ENCODE results near the gene C3.

Gene C3

DNA sequence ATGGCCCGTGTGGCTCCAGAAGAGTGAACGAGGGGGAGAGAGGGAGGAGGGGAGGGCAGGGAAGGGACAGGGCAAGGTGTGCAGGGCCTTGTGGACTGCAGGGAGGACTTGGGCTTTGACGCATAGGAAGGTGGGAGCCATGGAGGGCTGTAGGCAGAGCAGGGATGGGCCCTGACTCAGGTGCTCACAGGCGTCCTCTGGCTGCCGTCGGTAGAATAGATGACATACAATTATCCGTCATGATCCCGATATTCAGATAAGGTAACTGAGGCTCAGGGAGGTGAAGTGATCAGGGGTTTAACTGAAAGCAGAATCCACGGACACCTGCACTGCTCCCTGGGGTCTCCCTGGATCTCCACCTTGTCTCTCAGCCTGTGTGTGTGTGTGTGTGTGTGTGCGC, 3.4 kb downstream of the C3 start:
- TF ChIP-seq, protein P1, sequence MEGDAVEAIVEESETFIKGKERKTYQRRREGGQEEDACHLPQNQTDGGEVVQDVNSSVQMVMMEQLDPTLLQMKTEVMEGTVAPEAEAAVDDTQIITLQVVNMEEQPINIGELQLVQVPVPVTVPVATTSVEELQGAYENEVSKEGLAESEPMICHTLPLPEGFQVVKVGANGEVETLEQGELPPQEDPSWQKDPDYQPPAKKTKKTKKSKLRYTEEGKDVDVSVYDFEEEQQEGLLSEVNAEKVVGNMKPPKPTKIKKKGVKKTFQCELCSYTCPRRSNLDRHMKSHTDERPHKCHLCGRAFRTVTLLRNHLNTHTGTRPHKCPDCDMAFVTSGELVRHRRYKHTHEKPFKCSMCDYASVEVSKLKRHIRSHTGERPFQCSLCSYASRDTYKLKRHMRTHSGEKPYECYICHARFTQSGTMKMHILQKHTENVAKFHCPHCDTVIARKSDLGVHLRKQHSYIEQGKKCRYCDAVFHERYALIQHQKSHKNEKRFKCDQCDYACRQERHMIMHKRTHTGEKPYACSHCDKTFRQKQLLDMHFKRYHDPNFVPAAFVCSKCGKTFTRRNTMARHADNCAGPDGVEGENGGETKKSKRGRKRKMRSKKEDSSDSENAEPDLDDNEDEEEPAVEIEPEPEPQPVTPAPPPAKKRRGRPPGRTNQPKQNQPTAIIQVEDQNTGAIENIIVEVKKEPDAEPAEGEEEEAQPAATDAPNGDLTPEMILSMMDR (conservative IDR thresholded peaks at IDR 0.05; ENCODE audit: low read depth, low read length): peak; percentile 20
- no peak for DNase-seq (ENCODE audit: low read depth)
- no peak overlapping the region for H3K4me3 ChIP-seq (ENCODE audit: low read depth, low read length)

DNA sequence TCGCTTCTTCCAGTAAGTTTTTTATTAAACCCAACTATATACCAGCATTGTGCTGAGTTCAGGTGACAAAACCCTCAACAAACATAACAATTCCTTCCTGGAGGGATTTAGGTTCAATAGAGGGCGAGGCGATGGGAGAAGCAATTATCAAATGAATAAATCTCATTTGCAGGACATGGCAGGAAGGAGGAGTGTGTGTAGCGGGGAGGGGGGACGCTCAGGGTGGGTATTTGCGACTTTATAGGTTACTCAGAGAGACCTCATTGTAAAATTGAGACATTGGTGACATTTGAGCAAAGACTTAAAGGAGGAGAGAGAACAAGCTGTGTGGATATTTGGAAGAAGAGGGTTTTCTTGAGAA, 3.9 kb downstream of the C3 start:
- TF ChIP-seq, protein P1 (conservative IDR thresholded peaks at IDR 0.05; ENCODE audit: low read depth, low read length): no peak
- DNase-seq (ENCODE audit: low read depth): no peak
- H3K4me3 ChIP-seq (ENCODE audit: low read depth, low read length): no peak overlapping the region

DNA sequence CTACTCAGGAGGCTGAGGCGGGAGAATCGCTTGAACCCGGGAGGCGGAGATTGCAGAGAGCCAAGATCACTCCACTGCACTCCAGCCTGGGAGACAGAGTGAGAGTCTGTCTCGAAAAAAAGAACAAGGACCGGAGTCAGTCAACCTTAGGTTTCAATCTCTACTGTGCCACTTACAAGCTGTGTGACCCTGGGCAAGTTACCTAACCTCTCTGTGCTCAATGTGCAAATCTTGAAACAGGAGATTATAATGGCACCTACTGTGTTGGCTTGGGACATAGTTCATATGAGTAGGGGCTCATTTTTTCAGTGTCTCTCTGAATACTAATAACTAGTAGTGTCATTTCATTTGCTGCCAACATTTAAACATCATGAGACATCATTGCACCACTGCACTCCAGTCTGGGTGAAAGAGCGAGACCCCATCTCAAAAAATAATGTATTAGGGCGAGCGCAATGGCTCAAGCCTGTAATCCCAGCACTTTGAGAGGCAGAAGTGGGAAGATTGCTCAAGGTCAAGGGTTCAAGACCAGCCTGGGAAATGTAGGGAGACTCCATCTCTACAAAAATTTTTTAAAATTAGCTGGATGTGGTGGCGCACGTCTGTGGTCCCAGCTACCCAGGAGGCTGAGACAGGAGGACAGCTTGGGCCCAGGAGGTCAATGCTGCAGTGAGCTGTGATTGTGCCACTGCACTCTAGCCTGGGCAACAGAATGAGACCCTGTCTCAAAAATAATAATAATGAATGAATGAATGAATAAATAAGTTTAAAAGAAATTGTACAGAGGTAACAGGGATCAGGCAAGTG, 5.5 kb downstream of the C3 start:
- DNase-seq (ENCODE audit: low read depth): no peak

DNA sequence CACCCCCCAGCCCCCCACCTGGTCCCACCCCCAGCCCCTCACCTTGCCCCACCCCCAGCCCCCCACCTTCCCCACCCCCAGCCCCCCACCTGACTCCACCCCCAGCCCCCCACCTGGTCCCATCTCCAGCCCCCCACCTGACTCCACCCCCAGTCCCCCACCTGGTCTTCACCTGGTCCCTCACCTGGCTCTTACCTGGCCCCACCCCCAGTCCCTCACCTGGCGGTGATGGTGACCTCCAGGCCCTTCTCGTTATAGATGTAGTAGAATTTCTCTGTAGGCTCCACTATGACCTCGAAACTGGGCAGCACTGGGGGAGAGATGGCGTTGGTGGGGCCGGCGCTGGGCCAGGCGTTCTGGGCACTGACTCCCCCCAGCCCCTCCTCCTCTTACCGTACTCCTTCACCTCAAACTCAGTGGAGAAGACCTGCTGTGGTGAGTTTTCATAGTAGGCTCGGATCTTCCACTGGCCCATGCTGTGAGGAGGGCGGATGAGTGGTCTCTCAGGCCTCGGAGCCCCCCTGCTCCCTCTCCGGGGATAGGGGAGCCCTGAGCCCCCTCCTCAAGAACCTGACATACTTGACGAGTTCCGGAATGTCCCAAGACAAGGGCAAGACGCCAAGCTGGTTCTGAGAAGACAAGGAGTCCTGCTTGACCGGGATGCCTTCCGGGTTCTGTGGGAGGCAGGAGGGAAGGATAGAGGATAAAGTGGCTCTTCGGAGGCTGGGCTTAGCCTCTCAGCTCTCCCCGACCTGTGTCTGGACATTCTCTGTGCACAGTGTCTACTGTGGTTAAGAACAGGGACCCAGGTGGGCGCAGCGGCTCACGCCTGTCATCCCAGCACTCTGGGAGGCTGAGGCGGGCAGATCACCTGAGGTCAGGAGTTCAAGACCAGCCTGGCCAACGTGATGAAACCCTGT, 6.4 kb downstream of the C3 start:
- TF ChIP-seq, protein P1 (conservative IDR thresholded peaks at IDR 0.05; ENCODE audit: low read depth, low read length): no peak
- DNase-seq (ENCODE audit: low read depth): no peak
- H3K4me3 ChIP-seq (ENCODE audit: low read depth, low read length): no peak overlapping the region

More for the DNA sequence above, 5.5 kb downstream of the C3 start:
- TF ChIP-seq, protein P1 (conservative IDR thresholded peaks at IDR 0.05; ENCODE audit: low read depth, low read length): no peak
- no peak overlapping the region for H3K4me3 ChIP-seq (ENCODE audit: low read depth, low read length)

GRCh38 chr19:6712692-6713670, 7.5 kb downstream of the C3 start:
- TF ChIP-seq, protein P1 (conservative IDR thresholded peaks at IDR 0.05; ENCODE audit: low read depth, low read length): no peak
- no peak overlapping the region for H3K4me3 ChIP-seq (ENCODE audit: low read depth, low read length)
- no peak for DNase-seq (ENCODE audit: low read depth)

DNA sequence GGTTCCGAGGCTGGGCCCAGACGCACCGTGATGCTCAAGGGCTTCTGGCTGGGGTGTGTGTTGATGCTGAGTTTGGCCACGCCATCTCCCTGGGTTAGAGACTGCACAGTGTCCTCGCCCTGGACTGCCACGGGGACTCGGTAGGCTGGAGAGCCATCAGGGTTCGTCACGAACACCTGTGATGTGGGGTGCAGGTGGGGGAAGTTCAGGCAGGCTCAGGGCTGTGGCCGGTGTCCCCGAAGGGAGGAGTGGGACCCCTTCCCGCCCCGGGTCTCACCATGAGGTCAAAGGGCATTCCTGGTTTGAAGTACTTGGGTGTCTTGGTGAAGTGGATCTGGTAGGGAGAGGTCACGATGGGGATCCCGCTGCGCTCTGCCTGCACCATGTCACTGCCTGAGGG, 8.2 kb downstream of the C3 start:
- TF ChIP-seq, protein P1 (conservative IDR thresholded peaks at IDR 0.05; ENCODE audit: low read depth, low read length): no peak
- H3K4me3 ChIP-seq (ENCODE audit: low read depth, low read length): no peak overlapping the region
- DNase-seq (ENCODE audit: low read depth): no peak

Measured in choroid plexus epithelial cell (primary cell).